Osteocyte (in vitro differentiated cells): ENCODE data around the gene ARHGAP22. TPM values are rescaled to one million over a fixed set of nuclear protein-coding genes. Genes with fewer than 3 reads are reported as not detected.
A peak's percentile ranks its signal among the peaks of the same experiment; 100 is the strongest.

Experiments
- DNase-seq: peaks from one replicate; pipeline ENCODE4 v3.0.0; 2021; ENCODE audit warnings: mixed read lengths; ENCODE audit not compliant: unreplicated experiment; ENCODE audit errors: extremely low spot score
- H3K27ac Mint-ChIP-seq: one replicate; pipeline ENCODE4 v1.8.0; 2021; ENCODE audit warnings: mild to moderate bottlenecking, mixed read lengths; ENCODE audit not compliant: unreplicated experiment
- H3K27me3 Mint-ChIP-seq: one replicate; pipeline ENCODE4 v1.8.0; 2021; ENCODE audit warnings: mixed read lengths; ENCODE audit not compliant: unreplicated experiment
- H3K36me3 Mint-ChIP-seq: one replicate; pipeline ENCODE4 v1.8.0; 2021; ENCODE audit warnings: mixed read lengths; ENCODE audit not compliant: unreplicated experiment
- H3K4me1 Mint-ChIP-seq: one replicate; pipeline ENCODE4 v1.8.0; 2021; ENCODE audit warnings: mixed read lengths; ENCODE audit not compliant: unreplicated experiment
- H3K4me3 Mint-ChIP-seq: one replicate; pipeline ENCODE4 v1.8.0; 2021; ENCODE audit warnings: mild to moderate bottlenecking, moderate library complexity, mixed read lengths; ENCODE audit not compliant: unreplicated experiment
- H3K9me3 Mint-ChIP-seq: one replicate; pipeline ENCODE4 v1.8.0; 2021; ENCODE audit warnings: mixed read lengths; ENCODE audit not compliant: unreplicated experiment
- CTCF ChIP-seq: fragments of 200-600 bp; sonication (generic); IDR thresholded peaks from 2 replicates; pipeline ENCODE4 v1.5.0; 2021; ENCODE audit warnings: antibody characterized with exemption, mild to moderate bottlenecking, moderate library complexity
- total RNA-seq: library from RNA; stranded (reverse); gene quantifications from 2 replicates; pipeline ENCODE4 v1.2.1, GENCODE V29; 2021

Gene ARHGAP22
- total RNA-seq, 1 donor from 2014 or later = 0.64 TPM

GRCh38 chr10:48406204-48406603, 198.7 kb downstream of the ARHGAP22 start:
- H3K9me3 Mint-ChIP-seq = peaks cover 5% of the 10 kb centered on the region
- peaks cover 3% of the 10 kb centered on the region for H3K4me1 Mint-ChIP-seq
- no peak overlapping the region for H3K27ac Mint-ChIP-seq
- no peak overlapping the region for H3K4me3 Mint-ChIP-seq
- no peaks in the 10 kb centered on the region for H3K27me3 Mint-ChIP-seq
- no peak for TF ChIP-seq CTCF
- peaks cover 26% of the 10 kb centered on the region for H3K36me3 Mint-ChIP-seq
- no peak for DNase-seq

GRCh38 chr10:48404646-48405045, 200.2 kb downstream of the ARHGAP22 start:
- Mint-ChIP-seq H3K4me3 (no peak overlapping the region), H3K27ac (no peak overlapping the region), H3K36me3 (peaks cover 10% of the 10 kb centered on the region), H3K27me3 (no peaks in the 10 kb centered on the region), H3K9me3 (no peaks in the 10 kb centered on the region), H3K4me1 (peaks cover 19% of the 10 kb centered on the region)
- DNase-seq = no peak
- no peak for TF ChIP-seq CTCF

GRCh38 chr10:48400850-48401220, 204.0 kb downstream of the ARHGAP22 start:
- no peak for DNase-seq
- no peak for TF ChIP-seq CTCF
- Mint-ChIP-seq H3K27me3 (no peaks in the 10 kb centered on the region), H3K36me3 (peaks cover 6% of the 10 kb centered on the region), H3K9me3 (no peaks in the 10 kb centered on the region), H3K4me3 (no peak overlapping the region), H3K4me1 (peaks cover 27% of the 10 kb centered on the region), H3K27ac (peak overlapping the region; percentile 74)

- no peak for DNase-seq
- no peak overlapping the region for H3K4me3 Mint-ChIP-seq
- TF ChIP-seq CTCF = no peak
- no peaks in the 10 kb centered on the region for H3K9me3 Mint-ChIP-seq
- H3K27ac Mint-ChIP-seq = peak overlapping the region; percentile 74
- H3K36me3 Mint-ChIP-seq = peaks cover 4% of the 10 kb centered on the region
- H3K27me3 Mint-ChIP-seq = no peaks in the 10 kb centered on the region
- H3K4me1 Mint-ChIP-seq = peaks cover 27% of the 10 kb centered on the region
Measured at GRCh38 chr10:48400129-48400849, 204.6 kb downstream of the ARHGAP22 start.

GRCh38 chr10:48399551-48399950, 205.3 kb downstream of the ARHGAP22 start:
- Mint-ChIP-seq H3K4me1 (peaks cover 27% of the 10 kb centered on the region), H3K36me3 (peaks cover 2% of the 10 kb centered on the region), H3K27me3 (no peaks in the 10 kb centered on the region), H3K27ac (peak overlapping the region; percentile 24), H3K9me3 (no peaks in the 10 kb centered on the region), H3K4me3 (no peak overlapping the region)
- TF ChIP-seq CTCF = no peak
- DNase-seq = no peak
